Esophagus muscularis mucosa (tissue), 3 donors: ENCODE results near the gene ENG.

Experiments
- CTCF ChIP-seq, 3 experiments: fragments of 200-600 bp in 2 of 3; fragments of 450-650 bp in 1 of 3; sonication (generic) in 2 of 3; IDR thresholded peaks; one replicate each; pipeline ENCODE4 v1.5.1; 2017 to 2019; ENCODE audit warnings: antibody characterized with exemption in 3 of 3, mild to moderate bottlenecking in 2 of 3, moderate library complexity in 1 of 3
- POLR2AphosphoS5 ChIP-seq, 2 donors: sonication (generic); formaldehyde crosslinking; IDR thresholded peaks; one replicate each; pipeline ENCODE4 v1.6.1; 2017; ENCODE audit warnings: antibody characterized with exemption in 2 of 2

DNA sequence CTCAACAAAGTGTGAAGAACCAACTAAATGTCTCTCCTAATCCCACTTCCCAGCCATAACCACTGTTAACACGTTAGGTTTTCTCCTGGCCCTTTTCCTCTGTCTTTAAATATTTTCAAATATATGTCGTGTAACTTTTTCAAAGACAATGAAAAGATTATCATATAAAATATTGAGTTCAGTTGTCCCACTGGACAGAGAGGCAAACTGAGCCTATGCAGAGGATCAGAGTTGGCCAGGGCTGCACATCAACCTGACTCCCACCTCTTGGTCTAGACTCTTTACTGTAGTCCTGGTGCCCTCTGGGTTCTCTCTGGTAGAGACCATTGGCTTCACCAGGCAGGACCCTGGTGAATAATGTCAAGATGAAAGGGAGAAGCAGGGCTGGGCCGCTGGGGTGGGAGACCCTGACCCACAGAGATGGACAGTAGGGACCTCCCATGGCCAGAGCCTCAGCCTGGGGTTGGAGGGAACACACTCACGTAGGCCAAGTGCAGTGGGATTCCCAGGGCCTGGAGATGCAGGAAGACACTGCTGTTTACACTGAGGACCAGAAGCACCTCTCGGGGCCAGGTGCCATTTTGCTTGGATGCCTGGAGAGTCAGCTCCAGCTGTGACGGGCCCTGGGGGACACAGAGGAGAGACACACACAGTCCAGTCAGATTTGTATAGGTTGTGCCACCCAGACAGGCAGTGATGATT lies 25.1 kb downstream of the ENG start:
- no peak for TF ChIP-seq CTCF (IDR thresholded peaks at IDR 0.05)
- TF ChIP-seq POLR2AphosphoS5 (IDR thresholded peaks at IDR 0.05): no peak
